Suprapubic skin (tissue), 4 donors: Measurements from ENCODE around the gene RTL1. TPM values are rescaled to one million over a fixed set of nuclear protein-coding genes. Genes with fewer than 3 reads are reported as not detected.

ENCODE experiments used
- DNase-seq, 2 donors: peaks; one replicate each; pipeline ENCODE4 v3.0.0-alpha.2; 2019; ENCODE audit warnings: low spot score in 2 of 2
- H3K27ac ChIP-seq: fragments of 200-600 bp; sonication (generic); one replicate; pipeline ENCODE4 v1.5.1; 2019
- H3K27me3 ChIP-seq: fragments of 200-600 bp; sonication (generic); one replicate; pipeline ENCODE4 v1.5.1; 2019
- H3K36me3 ChIP-seq: fragments of 200-600 bp; sonication (generic); one replicate; pipeline ENCODE4 v1.5.1; 2019
- H3K4me1 ChIP-seq: fragments of 200-600 bp; sonication (generic); one replicate; pipeline ENCODE4 v1.5.1; 2019
- H3K4me3 ChIP-seq: fragments of 200-600 bp; sonication (generic); one replicate; pipeline ENCODE4 v1.5.1; 2019; ENCODE audit warnings: mild to moderate bottlenecking
- H3K9me3 ChIP-seq: fragments of 200-600 bp; sonication (generic); one replicate; pipeline ENCODE4 v1.5.1; 2019
- EP300 ChIP-seq: sonication (generic); formaldehyde crosslinking; IDR thresholded peaks from one replicate; pipeline ENCODE4 v1.6.1; 2017; ENCODE audit warnings: antibody characterized with exemption
- POLR2A ChIP-seq, 2 donors: fragments of 450-650 bp; IDR thresholded peaks; one replicate each; pipeline ENCODE4 v1.6.1; 2017; ENCODE audit warnings: antibody characterized with exemption in 2 of 2, mild to moderate bottlenecking in 2 of 2, moderate library complexity in 2 of 2
- POLR2AphosphoS5 ChIP-seq, 3 donors: sonication (generic); formaldehyde crosslinking; IDR thresholded peaks; one replicate each; pipeline ENCODE4 v1.6.1; 2017; ENCODE audit warnings: antibody characterized with exemption in 3 of 3
- WGBS: methylation state at CpG from one replicate; pipeline ENCODE4 v1.1.5; 2018; 5-methylcytosine and 5-hydroxymethylcytosine counted together
- total RNA-seq, 4 donors: library from RNA; depleted of rRNA; stranded (reverse); fragments of >200 nt; gene quantifications; one replicate each; pipeline ENCODE4 v1.1.0, GENCODE V29; 2016
- TF ChIP-seq, protein P1 (sequence below), 2 donors: fragments of 200-600 bp in 1 of 2; fragments of 450-650 bp in 1 of 2; sonication (generic) in 1 of 2; IDR thresholded peaks; one replicate each; pipeline ENCODE4 v1.5.1; 2016 to 2019; ENCODE audit warnings: antibody characterized with exemption in 2 of 2, mild to moderate bottlenecking in 1 of 2, moderate library complexity in 1 of 2

Gene RTL1
- total RNA-seq, 4 donors from 2014 or later = not detected

DNA sequence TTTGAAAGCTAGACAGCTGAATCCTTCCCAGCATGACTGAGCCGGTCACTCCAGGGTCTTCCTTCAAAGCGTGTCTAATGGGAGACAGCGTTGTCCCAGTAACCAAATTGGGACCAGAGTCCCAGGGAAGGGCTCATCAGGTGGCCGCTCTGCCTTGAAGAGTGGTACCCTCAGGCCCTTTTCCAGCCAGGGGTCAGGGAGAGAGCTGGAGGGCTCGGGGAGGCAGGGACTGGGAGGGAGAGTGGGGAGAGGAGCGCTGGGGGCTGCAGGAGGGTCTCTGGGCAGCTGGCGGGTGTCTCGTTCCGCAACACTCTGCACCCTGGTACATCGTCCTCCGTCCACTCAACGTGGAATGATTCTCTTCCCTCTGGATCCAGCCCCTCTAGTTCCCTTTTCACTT, 1.6 kb upstream of the RTL1 start:
- TF ChIP-seq POLR2AphosphoS5 (IDR thresholded peaks at IDR 0.05) (no peak), EP300 (no peak), POLR2A (IDR thresholded peaks at IDR 0.05) (no peak)
- TF ChIP-seq, protein P1, sequence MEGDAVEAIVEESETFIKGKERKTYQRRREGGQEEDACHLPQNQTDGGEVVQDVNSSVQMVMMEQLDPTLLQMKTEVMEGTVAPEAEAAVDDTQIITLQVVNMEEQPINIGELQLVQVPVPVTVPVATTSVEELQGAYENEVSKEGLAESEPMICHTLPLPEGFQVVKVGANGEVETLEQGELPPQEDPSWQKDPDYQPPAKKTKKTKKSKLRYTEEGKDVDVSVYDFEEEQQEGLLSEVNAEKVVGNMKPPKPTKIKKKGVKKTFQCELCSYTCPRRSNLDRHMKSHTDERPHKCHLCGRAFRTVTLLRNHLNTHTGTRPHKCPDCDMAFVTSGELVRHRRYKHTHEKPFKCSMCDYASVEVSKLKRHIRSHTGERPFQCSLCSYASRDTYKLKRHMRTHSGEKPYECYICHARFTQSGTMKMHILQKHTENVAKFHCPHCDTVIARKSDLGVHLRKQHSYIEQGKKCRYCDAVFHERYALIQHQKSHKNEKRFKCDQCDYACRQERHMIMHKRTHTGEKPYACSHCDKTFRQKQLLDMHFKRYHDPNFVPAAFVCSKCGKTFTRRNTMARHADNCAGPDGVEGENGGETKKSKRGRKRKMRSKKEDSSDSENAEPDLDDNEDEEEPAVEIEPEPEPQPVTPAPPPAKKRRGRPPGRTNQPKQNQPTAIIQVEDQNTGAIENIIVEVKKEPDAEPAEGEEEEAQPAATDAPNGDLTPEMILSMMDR (IDR thresholded peaks at IDR 0.05) = no peak
- Histone ChIP-seq H3K27me3 (peaks cover 67% of the 10 kb centered on the region), H3K9me3 (no peaks in the 10 kb centered on the region), H3K4me1 (peaks cover 8% of the 10 kb centered on the region), H3K4me3 (no peak overlapping the region), H3K36me3 (no peaks in the 10 kb centered on the region), H3K27ac (no peak overlapping the region)
- WGBS = 77% methylated on average over 12 of the region's 12 CpGs
- peak in 1 of 2 donors; percentile 40 for DNase-seq

DNA sequence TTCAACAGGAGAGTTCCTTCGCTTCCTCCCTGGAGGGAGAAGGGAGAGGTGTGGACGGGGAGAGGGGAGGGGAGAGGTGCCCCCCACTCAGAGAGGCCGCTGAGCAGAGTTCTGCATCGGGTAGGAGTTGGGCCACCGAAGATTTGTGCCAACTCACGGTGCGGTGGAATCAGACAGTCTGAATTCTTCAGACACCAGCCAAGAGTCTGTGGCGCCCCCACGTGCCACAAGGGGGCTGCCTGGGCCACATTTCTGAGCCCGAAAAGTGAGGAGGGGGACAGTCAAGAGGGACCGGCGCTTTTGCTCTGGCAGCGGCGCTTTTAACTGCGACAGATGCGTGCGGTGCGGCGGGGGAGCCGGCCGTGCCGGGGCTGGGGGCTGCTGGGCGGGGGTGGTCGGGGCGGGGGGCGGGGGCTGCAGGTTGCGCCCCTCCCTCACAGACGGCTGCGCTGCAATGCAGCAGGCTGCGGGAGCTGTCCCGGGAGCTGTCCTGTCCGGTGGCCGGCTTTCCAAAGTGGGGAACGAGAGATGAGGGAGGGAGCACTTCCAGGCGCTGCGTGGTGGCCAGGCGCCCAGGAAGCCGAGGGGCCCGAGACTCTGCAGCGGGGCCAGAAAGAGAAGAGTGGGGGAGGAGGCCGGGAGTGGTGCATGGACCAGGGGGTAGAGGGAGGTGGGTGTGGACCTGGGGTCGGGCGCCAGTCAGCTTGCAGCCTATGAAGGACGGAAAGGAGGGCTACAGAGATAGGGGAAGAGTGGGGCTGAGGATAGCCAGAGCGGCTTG, 975 bp upstream of the RTL1 start:
- Histone ChIP-seq H3K4me3 (no peak overlapping the region), H3K9me3 (no peaks in the 10 kb centered on the region), H3K4me1 (peaks cover 9% of the 10 kb centered on the region), H3K27me3 (peaks cover 71% of the 10 kb centered on the region), H3K36me3 (no peaks in the 10 kb centered on the region), H3K27ac (no peak overlapping the region)
- DNase-seq = peak in 1 of 2 donors; percentile 47
- 43% methylated on average over 20 of the region's 45 CpGs for WGBS
- TF ChIP-seq EP300 (no peak), POLR2AphosphoS5 (IDR thresholded peaks at IDR 0.05) (no peak), POLR2A (IDR thresholded peaks at IDR 0.05) (no peak)
- TF ChIP-seq, protein P1 (IDR thresholded peaks at IDR 0.05) = no peak

DNA sequence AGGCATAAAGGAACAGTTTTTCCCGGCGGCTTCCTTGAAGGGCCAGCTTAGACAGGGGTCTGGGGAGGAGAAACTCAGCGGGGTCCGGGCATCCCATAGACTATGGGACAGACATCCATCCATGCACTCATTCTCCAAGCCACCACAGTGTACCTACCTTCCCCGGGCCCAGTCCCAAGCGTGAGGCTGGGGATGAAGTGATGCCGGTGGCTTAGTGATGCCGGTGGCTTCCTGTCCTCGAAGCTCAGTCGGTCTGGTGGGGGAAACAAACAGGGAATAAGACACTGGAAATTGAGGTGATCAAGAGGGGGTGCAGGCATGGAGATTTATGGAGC, 421 bp downstream of the RTL1 start:
- no peaks in the 10 kb centered on the region for H3K36me3 ChIP-seq
- H3K9me3 ChIP-seq = no peaks in the 10 kb centered on the region
- TF ChIP-seq, protein P1 (IDR thresholded peaks at IDR 0.05) = no peak
- TF ChIP-seq POLR2A (IDR thresholded peaks at IDR 0.05) (no peak), EP300 (no peak), POLR2AphosphoS5 (IDR thresholded peaks at IDR 0.05) (no peak)
- H3K4me1 ChIP-seq = peaks cover 14% of the 10 kb centered on the region
- DNase-seq = no peak
- H3K27ac ChIP-seq = no peak overlapping the region
- H3K27me3 ChIP-seq = peaks cover 82% of the 10 kb centered on the region
- 89% methylated on average over 9 of the region's 10 CpGs for WGBS
- H3K4me3 ChIP-seq = no peak overlapping the region

DNA sequence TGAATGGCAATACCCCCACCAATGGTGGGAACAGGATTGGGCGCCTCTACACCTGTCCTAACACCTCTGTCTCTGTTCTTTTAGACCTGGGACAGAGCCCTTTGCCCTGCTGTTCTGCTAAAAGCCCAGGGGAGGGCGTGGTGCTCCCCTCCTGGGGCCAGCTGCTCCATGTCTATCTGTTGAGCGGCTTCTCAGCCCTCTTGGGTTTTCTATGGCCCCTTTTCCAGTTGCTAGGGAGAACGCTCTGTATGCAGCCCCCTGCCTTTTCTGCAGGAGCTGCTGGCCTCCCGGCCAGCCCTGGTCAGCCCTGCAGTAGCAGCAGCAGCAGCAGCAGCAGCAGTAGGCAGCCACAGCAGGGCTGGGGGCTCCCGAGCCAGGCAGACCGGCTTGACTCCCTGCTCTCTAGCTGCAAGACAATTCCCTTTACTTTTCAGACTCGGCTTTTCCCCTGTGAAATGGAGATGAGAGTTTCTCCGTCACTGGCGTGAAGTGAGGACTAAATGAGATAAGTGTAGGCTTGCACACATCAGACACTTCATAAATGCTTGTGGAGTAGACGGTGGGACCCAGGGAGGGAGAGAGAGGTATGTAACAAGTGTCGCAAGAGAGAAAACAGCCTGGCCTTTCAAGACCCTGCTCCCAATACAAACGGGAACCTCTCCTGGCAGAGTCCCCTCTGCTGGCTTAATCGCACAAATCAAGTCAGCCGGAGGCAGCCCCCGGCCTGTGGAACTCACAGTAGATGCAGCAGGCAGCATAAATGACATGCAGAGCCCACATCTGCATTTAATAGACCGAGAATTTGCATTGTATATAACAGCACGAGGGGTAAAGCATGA, 1.0 kb downstream of the RTL1 start:
- peaks cover 82% of the 10 kb centered on the region for H3K27me3 ChIP-seq
- 79% methylated on average over 18 of the region's 18 CpGs for WGBS
- no peak overlapping the region for H3K4me3 ChIP-seq
- TF ChIP-seq EP300 (no peak), POLR2AphosphoS5 (IDR thresholded peaks at IDR 0.05) (no peak), POLR2A (IDR thresholded peaks at IDR 0.05) (no peak)
- TF ChIP-seq, protein P1 (IDR thresholded peaks at IDR 0.05) = no peak
- peaks cover 14% of the 10 kb centered on the region for H3K4me1 ChIP-seq
- H3K9me3 ChIP-seq = no peaks in the 10 kb centered on the region
- no peak for DNase-seq
- no peaks in the 10 kb centered on the region for H3K36me3 ChIP-seq
- no peak overlapping the region for H3K27ac ChIP-seq
